Inferior parietal cortex (tissue), 1 donor: Measurements from ENCODE around the gene TP53TG3C.
"Not testable (repeated sequence)": the region's sequence is repeated elsewhere in the genome, so short reads cannot be mapped to it uniquely, and the experiment has no call there.

Experiments used
- DNase-seq: peaks from one replicate; pipeline ENCODE4 v3.0.0-alpha.2; 2016; ENCODE audit errors: extremely low spot score

TP53TG3C gene, protein sequence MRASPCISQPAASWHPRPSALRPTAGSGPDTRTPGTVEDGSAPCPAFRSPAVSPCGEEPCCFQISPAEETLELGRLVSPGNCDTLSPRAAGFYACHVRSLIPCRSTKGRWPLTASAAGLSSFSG

DNA sequence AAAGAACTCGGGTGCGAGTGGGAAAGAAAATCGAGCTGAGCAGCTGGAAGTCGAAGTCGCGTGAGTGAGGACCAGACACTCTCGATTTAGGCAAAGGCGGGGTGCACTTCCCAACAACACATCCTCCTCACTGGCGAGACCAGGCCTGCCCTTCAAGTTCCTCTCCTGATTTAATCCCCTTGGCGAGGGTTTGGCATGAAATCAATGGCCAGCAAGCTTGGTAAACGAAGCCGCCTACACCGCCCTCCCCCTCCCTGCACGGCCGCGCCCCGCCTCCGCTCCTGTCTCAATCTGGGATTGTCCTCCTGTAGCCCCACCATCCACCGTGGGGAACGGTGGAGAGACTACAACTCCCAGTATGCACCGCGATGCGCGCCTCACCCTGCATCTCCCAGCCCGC lies at the start of gene TP53TG3C:
Gene TP53TG3C, plus strand, starts transcription at position 301 of the 400 bp plus-strand sequence. Its CDS starts 68 bp downstream, at position 369.
- DNase-seq: not testable (repeated sequence)
